NCI-H1930 (cell line): ENCODE data around the gene KHDC1.
"Not testable (repeated sequence)": the region's sequence is repeated elsewhere in the genome, so short reads cannot be mapped to it uniquely, and the experiment has no call there.

Experiments
- DNase-seq, 2 experiments: peaks; one replicate each; lab custom pipeline; 2025; lab: John Stamatoyannopoulos, UW

KHDC1 gene

GRCh38 chr6:73262671-73263569 is at the start of gene KHDC1:
Gene KHDC1, minus strand, starts transcription at chr6:73263196. Its CDS starts 20,679 bp downstream, at chr6:73242517.
- DNase-seq = peak; percentile 62 to 64

- DNase-seq = not testable (repeated sequence)
Observed at GRCh38 chr6:73310503-73310845, 47.5 kb upstream of the KHDC1 start.

- peak; percentile 60 to 65 for DNase-seq
Observed at GRCh38 chr6:73309785-73310502, 46.9 kb upstream of the KHDC1 start.

GRCh38 chr6:73309535-73309784 is 46.5 kb upstream of the KHDC1 start:
- peak; percentile 36 to 49 for DNase-seq

GRCh38 chr6:73308712-73309534 is 45.9 kb upstream of the KHDC1 start:
- DNase-seq = peak; percentile 55 to 57

GRCh38 chr6:73303773-73304172 is 40.8 kb upstream of the KHDC1 start:
- not testable (repeated sequence) for DNase-seq

- DNase-seq = no peak
Observed at GRCh38 chr6:73302339-73302738, 39.3 kb upstream of the KHDC1 start.

- no peak for DNase-seq
Observed at GRCh38 chr6:73299151-73299971, 36.4 kb upstream of the KHDC1 start.

GRCh38 chr6:73293331-73293730 is 30.3 kb upstream of the KHDC1 start:
- no peak for DNase-seq

GRCh38 chr6:73290435-73290834 is 27.4 kb upstream of the KHDC1 start:
- DNase-seq = no peak

- no peak for DNase-seq
Observed at GRCh38 chr6:73286752-73287151, 23.8 kb upstream of the KHDC1 start.

GRCh38 chr6:73285674-73286283 is 22.8 kb upstream of the KHDC1 start:
- DNase-seq = no peak

GRCh38 chr6:73282871-73283270 is 19.9 kb upstream of the KHDC1 start:
- DNase-seq = no peak

- not testable (repeated sequence) for DNase-seq
Observed at GRCh38 chr6:73281684-73282083, 18.7 kb upstream of the KHDC1 start.

GRCh38 chr6:73269296-73269695 is 6.3 kb upstream of the KHDC1 start:
- not testable (repeated sequence) for DNase-seq

GRCh38 chr6:73268896-73269295 is 5.9 kb upstream of the KHDC1 start:
- DNase-seq = not testable (repeated sequence)

- DNase-seq = no peak
Observed at GRCh38 chr6:73264446-73264845, 1.4 kb upstream of the KHDC1 start.

- no peak for DNase-seq
Observed at GRCh38 chr6:73263570-73263909, 544 bp upstream of the KHDC1 start.

- DNase-seq = no peak
Observed at GRCh38 chr6:73258721-73259120, 4.3 kb downstream of the KHDC1 start.

GRCh38 chr6:73254323-73254722 is 8.7 kb downstream of the KHDC1 start:
- not testable (repeated sequence) for DNase-seq

- DNase-seq = no peak
Observed at GRCh38 chr6:73252703-73253102, 10.3 kb downstream of the KHDC1 start.
